Erythroblast (primary cell): ENCODE results near the gene TTC32.

Experiments
- DNase-seq, 2 experiments: peaks; one replicate each; lab custom pipeline; 2025; lab: John Stamatoyannopoulos, UW
- GATA1 ChIP-seq: IDR thresholded peaks from 2 replicates; pipeline ENCODE4 v1.6.1; 2011; ENCODE audit warnings: low read depth, mild to moderate bottlenecking, control low read depth, low read length, moderate library complexity
- POLR2A ChIP-seq: IDR thresholded peaks from 2 replicates; pipeline ENCODE4 v1.6.1; 2011; ENCODE audit warnings: mild to moderate bottlenecking, low read length

The TTC32 gene

GRCh38 chr2:19857100-19857499, 44.7 kb downstream of the TTC32 start:
- no peak for TF ChIP-seq POLR2A
- DNase-seq, result no peak

- DNase-seq, result no peak
- TF ChIP-seq GATA1 (no peak), POLR2A (no peak)
Measured at GRCh38 chr2:19855542-19856431, 46.0 kb downstream of the TTC32 start.

- no peak for DNase-seq
- TF ChIP-seq GATA1 (no peak), POLR2A (no peak)
Measured at GRCh38 chr2:19854596-19855541, 46.9 kb downstream of the TTC32 start.

- TF ChIP-seq POLR2A (no peak), GATA1 (no peak)
- no peak for DNase-seq
Measured at GRCh38 chr2:19851116-19851695, 50.6 kb downstream of the TTC32 start.

GRCh38 chr2:19850056-19851050, 51.4 kb downstream of the TTC32 start:
- DNase-seq, result no peak
- TF ChIP-seq GATA1 (no peak), POLR2A (no peak)

- DNase-seq, result no peak
Measured at GRCh38 chr2:19848952-19849351, 52.8 kb downstream of the TTC32 start.

GRCh38 chr2:19848029-19848750, 53.6 kb downstream of the TTC32 start:
- no peak for DNase-seq
- TF ChIP-seq POLR2A (no peak), GATA1 (no peak)

More at GRCh38 chr2:19848952-19849351, 52.8 kb downstream of the TTC32 start:
- TF ChIP-seq GATA1 (no peak), POLR2A (no peak)

GRCh38 chr2:19847486-19847885, 54.3 kb downstream of the TTC32 start:
- DNase-seq, result no peak

More at GRCh38 chr2:19847486-19847885, 54.3 kb downstream of the TTC32 start:
- no peak for TF ChIP-seq POLR2A
